Measurements from ENCODE around the gene OIP5. TPM values are rescaled to one million over a fixed set of nuclear protein-coding genes. Genes with fewer than 3 reads are reported as not detected.

OIP5 gene
- total and polyA plus RNA-seq, 4 donors, result 0.47 to 1.5 (median 0.94) TPM

DNA sequence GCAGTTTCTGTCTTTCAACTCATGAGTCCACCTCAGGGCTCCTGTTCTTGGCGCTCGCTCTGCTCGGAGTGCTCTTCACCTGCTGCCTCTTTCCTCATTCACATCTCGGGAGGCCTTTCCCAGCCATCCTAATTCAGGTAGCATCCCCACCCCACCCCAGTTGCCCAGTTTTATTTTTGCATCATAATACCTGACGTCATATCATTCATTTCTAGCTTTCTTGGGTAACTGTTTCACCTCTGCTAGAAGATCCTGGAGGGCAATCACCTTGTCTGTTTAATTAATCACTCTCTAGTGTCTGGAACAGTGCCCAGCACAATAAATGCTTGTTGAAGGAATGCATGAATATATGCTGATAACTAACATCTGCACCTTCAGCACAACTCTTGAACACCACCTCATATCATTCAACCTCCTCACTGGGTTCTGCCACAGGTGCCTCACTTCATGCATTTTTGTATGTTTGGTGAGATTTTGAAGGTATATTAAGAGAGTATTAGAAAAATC is 7.9 kb upstream of the OIP5 start:
- ATAC-seq (ENCODE audit: insufficient read depth, low FRiP score) (no peak), DNase-seq (no peak)
- WGBS, 2 donors, result 95 to 97% methylated on average over 5 of the region's 5 CpGs
- TF ChIP-seq, protein P1, sequence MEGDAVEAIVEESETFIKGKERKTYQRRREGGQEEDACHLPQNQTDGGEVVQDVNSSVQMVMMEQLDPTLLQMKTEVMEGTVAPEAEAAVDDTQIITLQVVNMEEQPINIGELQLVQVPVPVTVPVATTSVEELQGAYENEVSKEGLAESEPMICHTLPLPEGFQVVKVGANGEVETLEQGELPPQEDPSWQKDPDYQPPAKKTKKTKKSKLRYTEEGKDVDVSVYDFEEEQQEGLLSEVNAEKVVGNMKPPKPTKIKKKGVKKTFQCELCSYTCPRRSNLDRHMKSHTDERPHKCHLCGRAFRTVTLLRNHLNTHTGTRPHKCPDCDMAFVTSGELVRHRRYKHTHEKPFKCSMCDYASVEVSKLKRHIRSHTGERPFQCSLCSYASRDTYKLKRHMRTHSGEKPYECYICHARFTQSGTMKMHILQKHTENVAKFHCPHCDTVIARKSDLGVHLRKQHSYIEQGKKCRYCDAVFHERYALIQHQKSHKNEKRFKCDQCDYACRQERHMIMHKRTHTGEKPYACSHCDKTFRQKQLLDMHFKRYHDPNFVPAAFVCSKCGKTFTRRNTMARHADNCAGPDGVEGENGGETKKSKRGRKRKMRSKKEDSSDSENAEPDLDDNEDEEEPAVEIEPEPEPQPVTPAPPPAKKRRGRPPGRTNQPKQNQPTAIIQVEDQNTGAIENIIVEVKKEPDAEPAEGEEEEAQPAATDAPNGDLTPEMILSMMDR (IDR thresholded peaks at IDR 0.05; ENCODE audit: control extremely low read depth, extremely low read depth), result no peak
- H3K9me3 ChIP-seq (ENCODE audit: control insufficient read depth in 4 of 4, insufficient read depth in 3 of 4, low read length in 3 of 4), result no peaks in the 10 kb centered on the region
- H3K4me1 ChIP-seq (ENCODE audit: control insufficient read depth in 5 of 5, insufficient read depth in 5 of 5, low read length in 5 of 5), result no peaks in the 10 kb centered on the region
- H3K4me3 ChIP-seq, result no peak overlapping the region
- no peak overlapping the region for H3K27ac ChIP-seq (ENCODE audit: low read depth in 1 of 2, low read length in 1 of 2)
- no peak overlapping the region for H3K9ac ChIP-seq (ENCODE audit: insufficient read depth in 1 of 2, low read length in 2 of 2)
- peaks cover 0 to 20% (median 2%) of the 10 kb centered on the region in 4 donors for H3K36me3 ChIP-seq (ENCODE audit: control insufficient read depth in 4 of 4, insufficient read depth in 4 of 4, low read length in 4 of 4)
- H3K27me3 ChIP-seq (ENCODE audit: control insufficient read depth in 3 of 3, insufficient read depth in 3 of 3, low read length in 2 of 3), result no peaks in the 10 kb centered on the region

DNA sequence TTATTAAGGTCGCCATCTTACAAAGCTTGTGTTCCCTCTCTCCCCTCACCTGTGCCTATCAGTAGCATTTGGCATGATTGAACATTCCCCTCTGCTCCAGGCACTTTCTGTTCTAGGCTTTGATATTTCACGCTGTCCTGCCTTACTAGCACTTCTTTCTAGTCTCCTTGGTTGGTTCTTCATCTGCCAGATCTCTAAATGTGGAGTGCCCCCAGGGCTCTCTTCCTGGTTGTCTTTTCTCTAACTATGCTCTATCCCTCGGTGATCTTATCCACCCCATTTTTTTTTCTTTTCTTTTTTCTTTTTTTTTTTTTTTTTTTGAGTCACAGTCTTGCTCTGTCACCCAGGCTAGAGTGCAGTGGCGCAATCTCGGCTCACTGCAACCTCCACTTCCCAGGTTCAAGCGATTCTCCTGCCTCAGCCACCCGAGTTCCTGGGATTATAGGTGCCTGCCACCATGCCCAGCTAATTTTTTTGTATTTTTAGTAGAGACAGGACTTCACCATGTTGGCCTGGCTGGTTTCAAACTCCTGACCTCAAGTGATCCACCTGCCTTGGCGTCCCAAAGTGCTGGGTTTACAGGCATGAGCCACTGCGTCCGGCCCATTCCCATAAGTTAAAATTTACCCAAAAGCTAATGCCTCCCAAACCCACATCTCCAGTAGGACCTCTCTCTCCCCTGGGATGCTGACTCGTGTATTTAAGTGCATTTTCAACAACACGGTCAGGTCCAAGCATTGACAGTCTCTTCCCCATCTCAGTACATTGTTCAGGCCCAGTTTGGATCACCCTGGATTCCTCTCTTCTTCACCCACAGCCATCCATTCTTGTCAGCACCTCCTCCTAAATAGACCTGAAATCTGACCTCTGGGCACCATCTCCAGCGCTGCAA is 5.5 kb upstream of the OIP5 start:
- no peaks in the 10 kb centered on the region for H3K27me3 ChIP-seq (ENCODE audit: control insufficient read depth in 3 of 3, insufficient read depth in 3 of 3, low read length in 2 of 3)
- 79 to 89% methylated on average over 13 of the region's 13 CpGs for WGBS, 2 donors
- TF ChIP-seq, protein P1 (IDR thresholded peaks at IDR 0.05; ENCODE audit: control extremely low read depth, extremely low read depth), result no peak
- H3K4me3 ChIP-seq, result no peak overlapping the region
- H3K4me1 ChIP-seq (ENCODE audit: control insufficient read depth in 5 of 5, insufficient read depth in 5 of 5, low read length in 5 of 5), result peaks cover 0 to 6% (median 0%) of the 10 kb centered on the region in 5 donors
- peaks cover 0 to 10% (median 0%) of the 10 kb centered on the region in 4 donors for H3K36me3 ChIP-seq (ENCODE audit: control insufficient read depth in 4 of 4, insufficient read depth in 4 of 4, low read length in 4 of 4)
- no peak for DNase-seq
- H3K27ac ChIP-seq (ENCODE audit: low read depth in 1 of 2, low read length in 1 of 2), result no peak overlapping the region
- ATAC-seq (ENCODE audit: insufficient read depth, low FRiP score), result no peak
- peak overlapping the region in 1 of 2 donors; percentile 7 for H3K9ac ChIP-seq (ENCODE audit: insufficient read depth in 1 of 2, low read length in 2 of 2)
- no peaks in the 10 kb centered on the region for H3K9me3 ChIP-seq (ENCODE audit: control insufficient read depth in 4 of 4, insufficient read depth in 3 of 4, low read length in 3 of 4)

DNA sequence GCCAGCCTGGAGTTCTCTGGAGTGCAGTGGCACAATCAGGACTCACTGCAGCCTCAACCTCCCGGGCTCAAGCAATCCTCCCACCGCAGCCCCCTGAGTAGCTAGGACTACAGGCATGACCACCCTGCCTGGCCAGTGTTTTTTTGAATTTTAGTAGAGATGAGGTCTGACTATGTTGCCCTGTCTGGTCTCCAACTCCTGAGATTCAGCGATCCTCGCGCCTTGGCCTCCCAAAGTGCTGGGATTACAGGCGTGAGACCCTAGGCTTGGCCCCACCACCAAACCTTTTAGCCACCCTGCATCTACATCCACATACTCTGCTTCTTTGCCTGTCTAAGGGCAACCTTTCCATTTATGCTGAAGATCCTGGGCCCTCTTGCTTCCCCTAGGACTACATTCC is 4.7 kb upstream of the OIP5 start:
- Histone ChIP-seq H3K9ac (ENCODE audit: insufficient read depth in 1 of 2, low read length in 2 of 2) (no peak overlapping the region), H3K9me3 (ENCODE audit: control insufficient read depth in 4 of 4, insufficient read depth in 3 of 4, low read length in 3 of 4) (no peaks in the 10 kb centered on the region), H3K27ac (ENCODE audit: low read depth in 1 of 2, low read length in 1 of 2) (no peak overlapping the region), H3K4me1 (ENCODE audit: control insufficient read depth in 5 of 5, insufficient read depth in 5 of 5, low read length in 5 of 5) (peaks cover 0 to 6% (median 0%) of the 10 kb centered on the region in 5 donors), H3K4me3 (no peak overlapping the region), H3K36me3 (ENCODE audit: control insufficient read depth in 4 of 4, insufficient read depth in 4 of 4, low read length in 4 of 4) (peaks cover 0 to 9% (median 0%) of the 10 kb centered on the region in 4 donors), H3K27me3 (ENCODE audit: control insufficient read depth in 3 of 3, insufficient read depth in 3 of 3, low read length in 2 of 3) (no peaks in the 10 kb centered on the region)
- ATAC-seq (ENCODE audit: insufficient read depth, low FRiP score) (no peak), DNase-seq (no peak)
- TF ChIP-seq, protein P1 (IDR thresholded peaks at IDR 0.05; ENCODE audit: control extremely low read depth, extremely low read depth), result no peak
- WGBS, 2 donors, result 98 to 100% methylated on average over 6 of the region's 6 CpGs
